HG02938 (cell line): Measurements from ENCODE around the gene RPTOR.

Experiments
- ATAC-seq: cut with Tn5 transposase; IDR thresholded peaks from one replicate; pipeline ENCODE4 v1.9.1; 2021; ENCODE audit warnings: mild to moderate bottlenecking, moderate library complexity; ENCODE audit not compliant: unreplicated experiment

RPTOR gene

DNA sequence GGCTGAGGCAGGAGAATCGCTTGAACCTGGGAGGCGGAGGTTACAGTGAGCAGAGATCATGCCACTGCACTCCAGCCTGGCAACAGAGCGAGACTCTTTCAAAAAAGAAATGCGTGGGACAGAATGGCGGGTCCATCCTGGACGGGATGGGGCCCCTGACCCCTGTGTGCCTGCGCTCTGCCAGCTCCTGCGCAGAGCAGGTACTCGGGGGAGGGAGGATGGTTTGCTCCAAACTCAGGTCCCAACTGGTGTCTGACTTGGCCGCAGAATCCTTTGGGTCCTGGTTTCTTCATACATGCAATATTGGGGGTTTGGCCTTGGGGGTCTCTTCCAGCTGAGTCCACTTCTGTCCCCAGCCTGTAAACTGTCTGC lies 457.4 kb downstream of the RPTOR start:
- ATAC-seq = no peak

DNA sequence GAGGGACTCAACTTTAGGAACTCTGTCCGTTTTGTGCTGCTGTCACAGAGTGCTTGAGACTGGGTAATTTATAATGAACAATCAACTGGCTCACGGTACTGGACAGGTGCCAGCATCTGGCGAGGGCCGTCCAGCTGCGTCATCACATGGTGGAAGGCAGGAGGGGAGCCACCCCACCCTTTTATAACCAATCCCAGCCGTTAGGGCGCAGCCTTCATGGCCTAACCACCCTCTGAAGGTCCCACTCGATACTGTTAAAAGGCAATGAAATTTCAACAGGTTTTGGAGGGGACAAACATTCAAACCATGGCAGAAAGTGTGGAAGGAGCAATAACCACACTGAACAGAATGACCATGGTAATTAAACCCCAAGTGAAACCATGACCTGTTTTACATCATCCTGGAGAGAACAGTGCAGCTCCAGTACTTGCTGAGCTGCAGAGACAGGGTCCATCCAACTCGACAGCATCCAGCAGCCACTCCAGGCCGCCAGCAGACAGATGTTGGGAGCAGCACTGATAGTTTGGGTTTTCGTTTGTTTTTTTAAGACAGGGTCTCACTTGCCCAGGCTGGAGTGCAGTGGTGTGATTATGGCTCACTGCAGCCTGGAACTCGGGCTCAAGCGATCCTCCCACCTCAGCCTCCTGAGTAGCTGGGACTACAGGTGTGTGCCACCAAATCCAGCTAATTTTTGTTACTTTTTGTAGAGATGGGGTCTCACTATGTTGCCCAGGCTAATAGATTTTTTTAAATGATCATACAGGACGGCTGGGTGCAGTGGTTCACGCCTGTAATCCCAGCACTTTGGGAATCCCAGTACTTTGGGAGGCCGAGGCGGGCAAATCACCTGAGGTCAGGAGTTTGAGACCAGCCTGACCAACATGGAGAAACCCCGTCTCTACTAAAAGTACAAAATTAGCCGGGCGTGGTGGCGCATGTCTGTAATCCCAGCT lies 458.0 kb downstream of the RPTOR start:
- no peak for ATAC-seq

DNA sequence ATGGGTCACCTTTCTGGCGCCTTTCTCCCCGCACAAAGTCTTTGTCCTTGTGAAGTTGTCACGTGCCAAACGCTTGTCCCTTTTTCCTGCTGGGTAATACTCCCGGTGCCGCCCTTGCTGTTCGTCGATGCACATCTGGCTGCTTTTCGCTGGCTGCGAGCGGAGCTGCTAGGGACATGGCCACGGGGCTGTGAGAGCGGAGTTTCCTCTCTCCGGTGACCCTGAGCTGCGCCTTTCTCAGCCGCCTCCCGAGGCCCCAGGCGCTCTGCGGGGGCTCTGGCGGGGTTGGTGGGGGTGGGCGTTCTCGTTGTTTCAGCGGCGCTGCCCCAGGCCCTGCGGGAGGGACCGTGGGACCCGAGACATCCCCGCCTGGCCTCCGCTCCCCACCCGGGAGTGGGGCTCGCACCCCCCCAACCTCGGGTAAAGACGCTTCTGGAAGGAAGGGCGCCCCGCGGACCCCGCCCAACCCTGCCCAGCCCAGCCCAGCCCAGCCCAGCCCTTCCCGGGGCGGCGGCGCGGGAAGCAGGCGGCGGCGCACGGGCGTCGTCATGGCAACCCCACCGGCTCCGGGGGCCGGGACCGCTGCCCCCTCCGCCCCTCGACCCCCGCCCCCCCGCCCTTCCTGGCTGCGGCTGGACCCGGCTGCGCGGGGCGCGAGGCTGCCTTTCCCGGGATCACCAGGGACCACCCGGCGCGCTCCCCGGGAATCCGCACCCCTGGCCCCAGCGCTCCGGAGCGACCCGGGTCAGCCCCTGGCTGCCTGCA lies 459.3 kb downstream of the RPTOR start:
- no peak for ATAC-seq

DNA sequence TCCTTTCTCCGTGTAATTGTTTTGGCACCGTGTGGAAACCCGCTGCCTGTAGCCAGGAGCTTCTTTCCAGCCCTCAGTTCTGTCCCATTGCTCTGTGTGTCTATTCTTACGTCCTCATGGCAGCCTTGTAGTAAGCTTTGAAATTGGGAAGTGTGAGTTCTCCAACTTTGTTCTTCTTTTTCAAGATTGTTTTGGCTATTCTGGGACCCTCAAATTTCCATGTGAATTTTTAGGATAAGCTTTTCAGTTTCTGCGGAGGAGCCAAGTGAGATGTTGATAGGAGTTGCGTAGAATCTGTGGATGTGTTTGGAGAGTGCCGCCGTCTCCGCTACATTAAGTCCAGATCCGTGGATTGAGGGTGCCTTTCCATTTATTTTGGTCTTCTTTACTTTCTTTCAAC lies 462.3 kb downstream of the RPTOR start:
- no peak for ATAC-seq

DNA sequence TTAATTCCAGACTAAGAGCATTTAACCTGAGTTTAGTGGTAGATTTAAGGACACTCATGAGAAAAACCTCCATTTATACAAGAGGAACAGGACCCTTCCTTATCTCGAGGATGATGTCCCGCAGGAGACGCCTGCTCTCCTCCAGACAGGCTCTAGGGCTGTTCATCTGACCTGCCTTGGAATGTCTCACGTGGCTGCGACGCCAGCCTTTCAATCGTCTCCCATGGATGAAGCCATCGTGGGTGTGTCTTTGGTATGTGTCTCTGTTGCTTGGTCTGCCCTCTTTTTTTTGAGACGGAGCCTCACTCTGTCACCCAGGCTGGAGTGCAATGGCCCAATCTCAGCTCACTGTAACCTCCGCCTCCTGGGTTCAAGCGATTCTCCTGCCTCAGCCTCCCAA lies 463.5 kb downstream of the RPTOR start:
- no peak for ATAC-seq

DNA sequence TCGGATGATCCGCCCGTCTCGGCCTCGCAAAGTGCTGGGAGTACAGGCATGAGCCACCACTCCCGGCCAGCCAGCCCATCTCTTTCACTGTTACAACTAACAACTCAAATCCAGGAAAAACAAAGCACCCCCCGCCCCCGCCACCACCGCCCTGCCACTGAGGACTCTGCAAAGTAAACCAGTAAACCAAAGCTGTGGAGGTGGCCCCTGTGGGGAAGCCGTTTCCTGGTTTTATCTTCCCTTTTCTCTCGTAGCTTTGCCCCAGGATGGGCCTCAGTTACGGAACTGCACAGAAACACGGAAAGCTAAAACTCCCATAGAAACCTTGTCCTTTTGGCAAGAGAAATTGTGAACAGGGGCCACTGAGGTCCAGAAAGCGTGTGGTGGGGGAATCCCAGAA lies 464.5 kb downstream of the RPTOR start:
- no peak for ATAC-seq

DNA sequence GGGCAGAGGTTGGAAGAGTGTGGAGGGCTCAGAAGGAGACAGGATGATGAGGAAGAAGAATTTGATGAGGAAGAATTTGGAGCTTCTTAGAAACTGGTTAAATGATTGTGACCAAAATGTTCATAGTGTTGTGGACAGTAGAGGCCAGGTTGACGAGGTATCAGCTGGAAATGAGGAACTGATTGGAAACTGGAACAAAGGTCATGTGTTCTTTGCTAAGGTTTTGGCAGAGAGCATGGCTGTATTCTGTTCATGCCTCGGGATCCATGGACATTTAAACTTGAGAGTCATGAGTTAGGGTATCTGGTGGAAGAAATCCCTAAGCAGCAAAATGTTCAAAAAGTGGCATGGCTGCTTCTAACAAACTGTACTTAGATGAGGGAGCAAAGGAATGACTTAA lies 466.3 kb downstream of the RPTOR start:
- no peak for ATAC-seq

DNA sequence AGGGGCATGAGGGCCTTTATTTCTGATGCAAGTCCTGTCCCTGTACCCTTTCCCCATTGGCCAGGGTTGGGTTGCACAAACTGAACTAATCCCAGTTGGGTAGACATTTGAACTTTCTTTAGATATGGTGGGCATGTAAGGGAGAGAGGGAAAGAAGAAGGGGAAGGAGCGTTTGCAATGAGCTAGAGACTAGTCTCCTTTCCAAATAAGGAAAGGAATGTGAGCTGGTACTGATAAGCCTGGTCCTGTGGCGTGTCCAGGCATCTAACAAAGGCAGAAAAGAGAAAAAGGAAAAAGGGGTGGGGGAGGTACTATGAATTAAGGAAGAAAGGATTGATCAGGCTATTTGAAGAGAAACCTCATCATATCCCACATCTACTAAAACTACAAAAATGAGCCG lies 467.3 kb downstream of the RPTOR start:
- no peak for ATAC-seq

DNA sequence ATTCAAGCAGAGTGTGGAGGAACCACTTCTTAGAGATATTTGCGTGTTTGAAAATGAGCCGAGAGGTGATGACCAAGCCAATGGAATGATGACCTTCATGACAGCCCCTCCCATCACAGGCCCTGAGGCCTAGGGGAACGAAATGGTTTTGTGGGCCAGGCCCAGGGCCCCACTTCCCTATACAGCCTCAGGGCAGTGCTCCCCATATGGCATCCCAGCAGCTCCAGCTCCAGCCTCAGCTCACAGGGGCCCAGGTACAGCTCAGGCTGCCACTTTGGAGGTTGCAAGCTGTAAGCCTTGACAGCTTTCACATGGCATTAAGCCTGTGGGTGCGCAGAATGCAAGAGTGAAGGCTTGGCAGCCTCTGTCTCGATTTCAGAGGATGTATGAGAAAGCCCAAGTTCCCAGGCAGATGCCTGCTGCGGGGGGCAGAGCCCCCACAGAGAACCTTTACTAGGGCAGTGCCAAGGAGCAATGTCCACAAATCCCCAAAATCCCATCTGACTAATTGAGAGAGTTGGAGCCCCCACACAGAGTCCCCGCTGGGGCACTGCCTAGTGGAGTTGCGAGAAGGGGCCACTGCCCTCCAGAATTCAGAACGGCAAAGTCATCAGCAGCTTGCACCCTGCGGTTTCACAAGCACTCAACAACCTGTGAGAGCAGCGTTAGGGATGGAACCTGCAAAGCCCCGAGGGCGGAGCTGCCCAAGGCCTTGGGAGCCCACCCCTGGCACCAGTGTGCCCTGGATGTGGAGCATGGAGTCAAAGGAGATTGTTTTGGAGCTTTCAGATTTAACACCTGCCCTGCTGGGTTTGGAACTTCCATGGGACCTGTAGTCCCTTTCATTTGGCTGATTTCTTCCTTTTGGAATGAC lies 468.2 kb downstream of the RPTOR start:
- no peak for ATAC-seq

DNA sequence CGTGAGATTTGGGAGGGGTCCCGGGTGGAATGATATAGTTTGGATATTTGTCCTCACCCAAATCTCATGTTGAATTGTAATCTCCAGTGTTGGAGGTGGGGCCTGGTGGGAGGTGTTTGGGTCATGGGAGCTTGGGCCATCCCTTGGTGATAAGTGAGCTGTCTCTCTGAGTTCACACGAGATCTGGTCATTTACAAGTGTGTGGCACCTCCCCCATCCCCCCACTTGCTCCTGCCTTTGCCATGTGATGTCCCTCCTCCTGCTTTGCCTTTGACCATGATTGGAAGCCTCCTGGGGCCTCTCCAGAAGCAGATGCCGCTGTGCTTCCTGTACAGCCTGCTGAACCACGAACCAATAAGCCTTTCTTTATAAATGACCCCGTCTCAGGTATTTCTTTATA lies 469.0 kb downstream of the RPTOR start:
- no peak for ATAC-seq

DNA sequence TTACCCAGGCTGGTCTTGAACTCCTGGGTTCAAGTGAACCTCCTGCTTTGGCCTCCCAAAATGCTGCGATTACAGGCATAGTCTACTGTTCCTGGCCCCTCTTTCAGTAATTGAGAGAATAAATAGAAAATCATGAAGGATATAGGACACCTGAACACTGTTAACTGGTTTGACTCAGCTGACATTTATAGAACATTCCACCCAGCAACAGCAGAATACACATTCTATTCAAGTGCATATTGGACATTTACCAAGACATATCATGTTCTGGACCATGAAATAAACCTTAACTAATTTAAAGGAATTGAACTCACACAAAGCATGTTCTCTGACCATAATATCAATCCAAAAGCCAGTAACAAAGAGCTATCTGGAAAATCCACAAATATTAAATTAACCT lies 470.5 kb downstream of the RPTOR start:
- no peak for ATAC-seq
